ENCODE results near the gene CYP4F8.

The CYP4F8 gene

GRCh38 chr19:15616627-15617270, 1.7 kb downstream of the CYP4F8 start:
- no peak for DNase-seq

GRCh38 chr19:15618321-15618720, 3.3 kb downstream of the CYP4F8 start:
- DNase-seq: no peak

GRCh38 chr19:15621801-15622200, 6.8 kb downstream of the CYP4F8 start:
- DNase-seq: no peak

GRCh38 chr19:15622991-15623390, 8.0 kb downstream of the CYP4F8 start:
- no peak for DNase-seq

- DNase-seq: no peak
Measured at GRCh38 chr19:15623711-15624318, 8.8 kb downstream of the CYP4F8 start.

GRCh38 chr19:15628236-15629002, 13.4 kb downstream of the CYP4F8 start:
- no peak for DNase-seq

GRCh38 chr19:15629003-15629880, 14.2 kb downstream of the CYP4F8 start:
- DNase-seq: peak in 1 of 2 experiments; percentile 38

GRCh38 chr19:15631817-15632216, 16.8 kb downstream of the CYP4F8 start:
- DNase-seq: no peak

- DNase-seq: no peak
Measured at GRCh38 chr19:15633082-15633835, 18.2 kb downstream of the CYP4F8 start.

- no peak for DNase-seq
Measured at GRCh38 chr19:15634105-15634504, 19.1 kb downstream of the CYP4F8 start.

GRCh38 chr19:15635016-15635805, 20.2 kb downstream of the CYP4F8 start:
- no peak for DNase-seq

GRCh38 chr19:15636026-15636425, 21.0 kb downstream of the CYP4F8 start:
- DNase-seq: no peak

GRCh38 chr19:15639596-15639995, 24.6 kb downstream of the CYP4F8 start:
- DNase-seq: no peak

- no peak for DNase-seq
Measured at GRCh38 chr19:15640294-15640903, 25.4 kb downstream of the CYP4F8 start, which contains the start of gene CYP4F3. Gene CYP4F3, plus strand, starts transcription at chr19:15640897. Its CDS starts 519 bp downstream, at chr19:15641416.

- no peak for DNase-seq
Measured at GRCh38 chr19:15640904-15641597, 26.0 kb downstream of the CYP4F8 start.

- DNase-seq: no peak
Measured at GRCh38 chr19:15641901-15642491, 27.0 kb downstream of the CYP4F8 start.

- no peak for DNase-seq
Measured at GRCh38 chr19:15642807-15643206, 27.8 kb downstream of the CYP4F8 start.

- DNase-seq: no peak
Measured at GRCh38 chr19:15643387-15643786, 28.4 kb downstream of the CYP4F8 start.

GRCh38 chr19:15644066-15644741, 29.2 kb downstream of the CYP4F8 start:
- DNase-seq: no peak
